GM21381 (cell line): Measurements from ENCODE around the gene ZSCAN32.

ENCODE experiments used
- ATAC-seq: cut with Tn5 transposase; IDR thresholded peaks from one replicate; pipeline ENCODE4 v1.9.1; 2021; ENCODE audit warnings: mild to moderate bottlenecking, moderate library complexity; ENCODE audit not compliant: unreplicated experiment

The ZSCAN32 gene

DNA sequence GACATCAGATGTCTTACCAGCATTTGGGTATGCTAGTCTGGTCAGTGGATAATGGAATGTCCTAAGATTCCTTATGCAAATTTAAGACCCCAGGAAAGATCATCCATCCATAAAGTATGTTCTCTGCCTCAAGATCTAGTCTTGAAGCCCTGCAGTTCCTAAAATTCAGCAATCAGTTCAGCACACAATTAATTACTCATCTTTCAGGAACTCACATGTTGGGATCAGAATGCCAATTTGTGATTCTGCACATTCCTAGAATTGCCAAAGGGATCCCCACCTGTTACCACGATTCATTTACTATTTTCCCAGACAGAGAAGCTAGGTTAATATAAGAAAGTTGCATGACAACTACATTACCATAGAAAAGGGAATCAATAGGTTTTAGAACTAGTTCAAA lies 41.9 kb downstream of the ZSCAN32 start:
- no peak for ATAC-seq

GRCh38 chr16:3356118-3356517 lies 44.7 kb downstream of the ZSCAN32 start:
- no peak for ATAC-seq

DNA sequence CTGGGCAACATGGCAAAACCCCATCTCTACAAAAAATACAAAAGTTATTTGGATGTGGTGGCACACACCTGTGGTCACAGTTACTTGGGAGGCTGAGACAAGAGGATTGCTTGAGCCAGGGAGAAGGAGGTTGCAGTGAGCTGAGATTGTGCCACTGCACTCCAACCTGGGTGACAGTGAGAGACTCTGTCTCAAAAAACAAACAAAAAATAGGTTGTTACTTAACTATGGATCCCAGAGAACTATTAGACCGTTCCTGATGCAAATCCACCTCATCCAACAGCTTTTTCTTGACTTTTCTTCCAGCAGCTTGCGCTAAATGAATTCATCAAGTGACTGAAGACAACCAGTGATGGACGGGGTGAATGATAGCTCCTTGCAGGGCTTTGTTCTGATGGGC lies 45.2 kb downstream of the ZSCAN32 start, which contains the start of gene OR2C1:
Gene OR2C1, plus strand, starts transcription at position 301 of the 400 bp plus-strand sequence. Its CDS starts 52 bp downstream, at position 353.
- ATAC-seq, result no peak

DNA sequence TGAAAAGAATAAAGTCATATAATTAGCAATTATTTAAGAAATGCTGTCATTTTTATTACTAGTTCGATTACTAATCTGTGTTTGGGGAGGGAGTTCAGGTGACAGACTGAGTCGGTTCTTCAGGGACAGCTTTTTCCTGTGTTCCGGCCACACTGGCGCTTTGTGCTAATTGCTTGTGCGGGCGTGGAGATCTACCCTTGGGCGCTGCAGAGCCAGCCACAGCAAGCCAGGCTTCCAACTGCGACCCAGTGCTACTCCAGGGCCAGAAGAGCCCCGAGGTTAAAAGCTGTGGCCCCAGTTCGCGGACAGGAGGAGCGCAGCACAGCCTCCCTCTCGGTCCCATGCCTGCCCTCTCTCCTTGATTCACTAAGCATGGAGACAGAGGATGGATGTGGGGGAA lies 51.6 kb downstream of the ZSCAN32 start:
- ATAC-seq, result no peak

GRCh38 chr16:3348547-3349167 lies 52.1 kb downstream of the ZSCAN32 start:
- no peak for ATAC-seq

DNA sequence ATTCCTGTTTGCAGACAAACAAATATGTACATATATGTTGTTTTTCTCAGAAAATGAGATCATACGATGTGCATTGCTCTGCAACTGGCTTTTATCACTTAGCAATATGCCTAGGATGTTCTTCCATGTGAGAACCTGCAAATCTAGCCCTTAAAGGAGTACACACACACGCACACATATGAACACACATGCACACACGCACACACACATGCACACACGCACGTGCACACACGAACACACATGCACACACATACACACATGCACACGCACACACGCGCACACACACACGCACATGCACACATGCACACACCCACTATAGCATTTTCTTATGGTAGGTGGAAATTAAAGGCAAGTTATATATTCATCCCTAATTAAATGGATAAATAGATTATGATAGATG lies 53.2 kb downstream of the ZSCAN32 start:
- ATAC-seq, result no peak

- ATAC-seq, result no peak
Measured at GRCh38 chr16:3346041-3346440, 54.8 kb downstream of the ZSCAN32 start.
